ENCODE data around the gene TTLL11. TPM values are rescaled to one million over a fixed set of nuclear protein-coding genes. Genes with fewer than 3 reads are reported as not detected.
A peak's percentile ranks its signal among the peaks of the same experiment; 100 is the strongest.

TTLL11 gene
- total RNA-seq, 4 donors from 2014 or later = 9.8 to 18.6 (median 15.6) TPM

DNA sequence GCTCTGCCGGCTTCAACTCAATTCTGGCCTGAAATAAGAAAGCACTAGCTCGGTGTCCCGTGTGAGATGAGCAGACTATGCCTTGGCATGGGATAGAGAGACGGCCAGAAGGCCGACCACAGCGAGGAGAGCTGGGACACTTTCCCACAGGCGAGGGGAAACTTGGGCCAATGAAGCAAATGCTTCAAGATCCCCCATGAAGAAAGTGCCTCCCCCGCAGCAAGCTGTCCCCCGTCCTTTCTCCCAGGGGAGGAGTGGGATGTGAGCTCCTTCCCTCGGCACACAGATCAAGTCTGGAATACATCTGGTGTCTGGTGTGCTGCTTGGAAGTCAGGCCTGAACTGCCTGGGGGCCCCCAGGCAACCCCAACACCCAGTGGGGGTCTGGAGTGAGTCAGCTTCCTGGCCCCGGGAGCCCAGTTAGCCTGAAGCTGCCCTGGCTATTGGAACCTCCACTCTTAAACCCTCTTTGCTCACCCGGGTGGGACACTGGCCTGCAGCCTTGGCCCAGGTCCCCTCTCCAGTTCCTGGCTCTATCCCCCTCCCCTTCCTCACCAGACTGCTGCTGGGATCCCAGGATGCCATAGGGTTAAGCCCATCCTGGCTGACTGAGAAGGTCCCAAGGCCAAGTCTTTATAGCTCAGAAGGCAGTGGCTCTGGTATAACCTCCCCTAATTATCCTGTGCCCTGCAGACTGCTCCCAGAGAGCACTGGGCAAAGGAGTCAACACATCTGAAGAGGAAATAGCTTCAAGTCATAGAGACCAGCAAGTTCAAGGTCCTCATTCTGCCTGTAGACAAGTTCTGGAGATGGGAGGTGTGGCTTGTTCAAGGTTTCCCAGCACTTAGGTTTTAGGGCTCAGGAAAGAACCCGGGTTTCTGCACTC is 205.3 kb downstream of the TTLL11 start:
- H3K9me3 ChIP-seq = no peaks in the 10 kb centered on the region
- no peaks in the 10 kb centered on the region for H3K27me3 ChIP-seq
- no peak overlapping the region for H3K4me3 ChIP-seq
- H3K36me3 ChIP-seq = no peaks in the 10 kb centered on the region
- no peak for DNase-seq (ENCODE audit: low spot score in 2 of 2)
- TF ChIP-seq POLR2A (IDR thresholded peaks at IDR 0.05) (no peak), EP300 (IDR thresholded peaks at IDR 0.05) (no peak)
- TF ChIP-seq, protein P1, sequence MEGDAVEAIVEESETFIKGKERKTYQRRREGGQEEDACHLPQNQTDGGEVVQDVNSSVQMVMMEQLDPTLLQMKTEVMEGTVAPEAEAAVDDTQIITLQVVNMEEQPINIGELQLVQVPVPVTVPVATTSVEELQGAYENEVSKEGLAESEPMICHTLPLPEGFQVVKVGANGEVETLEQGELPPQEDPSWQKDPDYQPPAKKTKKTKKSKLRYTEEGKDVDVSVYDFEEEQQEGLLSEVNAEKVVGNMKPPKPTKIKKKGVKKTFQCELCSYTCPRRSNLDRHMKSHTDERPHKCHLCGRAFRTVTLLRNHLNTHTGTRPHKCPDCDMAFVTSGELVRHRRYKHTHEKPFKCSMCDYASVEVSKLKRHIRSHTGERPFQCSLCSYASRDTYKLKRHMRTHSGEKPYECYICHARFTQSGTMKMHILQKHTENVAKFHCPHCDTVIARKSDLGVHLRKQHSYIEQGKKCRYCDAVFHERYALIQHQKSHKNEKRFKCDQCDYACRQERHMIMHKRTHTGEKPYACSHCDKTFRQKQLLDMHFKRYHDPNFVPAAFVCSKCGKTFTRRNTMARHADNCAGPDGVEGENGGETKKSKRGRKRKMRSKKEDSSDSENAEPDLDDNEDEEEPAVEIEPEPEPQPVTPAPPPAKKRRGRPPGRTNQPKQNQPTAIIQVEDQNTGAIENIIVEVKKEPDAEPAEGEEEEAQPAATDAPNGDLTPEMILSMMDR (IDR thresholded peaks at IDR 0.05) = no peak
- 67 to 71% methylated on average over 13 of the region's 13 CpGs for WGBS, 2 donors
- peak overlapping the region in 2 of 4 donors; percentile 39 to 49 for H3K27ac ChIP-seq
- peaks cover 0 to 52% (median 23%) of the 10 kb centered on the region in 4 donors for H3K4me1 ChIP-seq

DNA sequence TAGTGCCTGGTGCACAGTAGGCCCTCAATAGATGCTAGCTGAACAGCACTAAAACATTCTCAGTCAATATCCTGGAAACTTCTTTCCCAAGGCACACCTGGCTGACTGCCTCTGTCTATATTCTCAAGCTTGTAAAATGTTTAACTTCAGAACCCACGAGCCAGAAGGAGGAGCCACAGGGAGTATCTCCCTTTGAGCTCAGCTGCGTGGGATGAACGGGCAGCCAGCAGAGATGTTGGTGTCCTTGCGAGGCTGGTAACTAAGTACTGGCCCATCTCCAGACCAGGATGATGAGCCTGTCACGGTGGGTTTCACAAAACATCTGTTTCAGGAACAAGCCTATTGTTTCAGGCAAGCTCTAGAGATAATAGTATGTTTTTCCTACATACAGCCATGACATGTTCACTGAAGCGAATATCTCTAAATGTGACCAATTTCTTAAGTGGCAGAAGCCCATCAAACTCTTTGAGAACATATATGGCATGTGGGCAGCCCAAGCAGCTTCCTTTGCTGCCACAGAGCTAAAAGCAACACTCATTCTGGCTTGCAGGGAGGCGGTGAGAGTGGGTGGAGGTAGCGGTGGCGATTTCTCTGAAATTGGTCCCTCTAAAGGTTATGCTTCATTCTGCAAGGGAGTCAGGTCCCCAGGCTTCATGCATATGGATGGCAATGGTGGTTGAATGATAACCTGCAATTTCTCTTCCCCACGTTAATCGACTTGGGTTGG is 206.2 kb downstream of the TTLL11 start:
- TF ChIP-seq, protein P1 (IDR thresholded peaks at IDR 0.05) = no peak
- TF ChIP-seq EP300 (IDR thresholded peaks at IDR 0.05) (no peak), POLR2A (IDR thresholded peaks at IDR 0.05) (no peak)
- no peak overlapping the region for H3K4me3 ChIP-seq
- 73 to 83% methylated on average over 11 of the region's 11 CpGs for WGBS, 2 donors
- peak overlapping the region in 2 of 4 donors; percentile 39 to 49 for H3K27ac ChIP-seq
- H3K27me3 ChIP-seq = no peaks in the 10 kb centered on the region
- H3K9me3 ChIP-seq = no peaks in the 10 kb centered on the region
- peaks cover 0 to 56% (median 23%) of the 10 kb centered on the region in 4 donors for H3K4me1 ChIP-seq
- no peak for DNase-seq (ENCODE audit: low spot score in 2 of 2)
- no peaks in the 10 kb centered on the region for H3K36me3 ChIP-seq

DNA sequence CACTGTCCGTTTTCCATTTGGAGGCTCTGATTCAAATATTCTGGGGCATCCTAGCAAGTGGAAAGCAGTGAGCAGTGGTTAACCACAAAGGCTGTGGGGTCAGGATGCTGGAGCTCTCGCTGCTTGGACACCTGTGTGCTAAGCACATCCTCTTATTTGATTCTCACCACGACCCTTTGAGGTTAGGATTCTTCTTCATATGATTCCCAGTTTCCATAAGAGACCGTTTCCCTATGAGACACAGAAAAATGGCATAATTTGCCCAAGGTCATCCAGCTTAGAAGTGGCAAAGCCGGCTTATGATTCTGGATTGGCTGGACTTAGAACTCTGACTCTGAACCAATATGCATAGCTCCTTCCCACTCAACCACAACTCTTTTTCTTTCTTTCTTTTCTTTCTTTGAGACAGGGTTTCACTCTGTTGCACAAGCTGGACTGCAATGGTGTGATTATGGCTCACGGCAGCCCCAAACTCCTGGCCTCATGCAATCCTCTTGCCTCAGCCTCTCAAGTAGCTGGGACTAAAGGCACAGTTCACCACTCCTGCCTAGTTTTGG is 207.7 kb downstream of the TTLL11 start:
- H3K36me3 ChIP-seq = no peaks in the 10 kb centered on the region
- H3K9me3 ChIP-seq = no peaks in the 10 kb centered on the region
- WGBS, 2 donors = 32 to 38% methylated on average over 6 of the region's 6 CpGs
- H3K4me3 ChIP-seq = no peak overlapping the region
- no peaks in the 10 kb centered on the region for H3K27me3 ChIP-seq
- peak overlapping the region in 2 of 4 donors; percentile 84 to 85 for H3K27ac ChIP-seq
- H3K4me1 ChIP-seq = peaks cover 0 to 56% (median 23%) of the 10 kb centered on the region in 4 donors
- TF ChIP-seq, protein P1 (IDR thresholded peaks at IDR 0.05) = no peak
- TF ChIP-seq EP300 (IDR thresholded peaks at IDR 0.05) = no peak
- TF ChIP-seq POLR2A (IDR thresholded peaks at IDR 0.05) = no peak
- DNase-seq (ENCODE audit: low spot score in 2 of 2) = no peak

DNA sequence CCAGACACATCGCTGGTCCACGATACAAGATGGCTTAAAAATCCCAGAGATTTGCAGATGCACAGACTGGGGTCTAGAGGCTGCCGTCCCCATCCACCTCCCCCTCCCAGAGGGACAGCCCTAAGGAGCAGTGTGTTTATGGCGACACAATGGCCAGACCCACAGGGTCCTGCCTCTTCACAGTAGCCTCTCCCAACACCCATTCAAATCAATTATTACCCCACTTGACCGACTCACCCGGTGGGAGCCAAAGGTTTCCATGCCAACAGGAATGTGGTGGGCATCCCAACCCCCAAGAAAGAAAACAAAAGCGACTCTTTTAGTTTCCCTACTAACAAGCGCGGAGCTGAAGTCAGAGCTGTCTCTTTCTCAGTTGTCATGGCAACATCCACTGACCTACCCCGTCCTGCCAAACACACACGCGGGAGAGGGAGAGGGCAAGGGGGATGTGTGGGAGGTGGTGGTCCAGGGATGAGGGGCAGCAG is 209.0 kb downstream of the TTLL11 start:
- Histone ChIP-seq H3K9me3 (no peaks in the 10 kb centered on the region), H3K27me3 (no peaks in the 10 kb centered on the region), H3K4me1 (peaks cover 0 to 56% (median 23%) of the 10 kb centered on the region in 4 donors), H3K36me3 (no peaks in the 10 kb centered on the region), H3K4me3 (peak overlapping the region in 3 of 4 donors; percentile 8 to 29 (median 11)), H3K27ac (peak overlapping the region in 3 of 4 donors; percentile 67 to 85 (median 84))
- TF ChIP-seq, protein P1 (IDR thresholded peaks at IDR 0.05) = no peak
- TF ChIP-seq EP300 (IDR thresholded peaks at IDR 0.05) = no peak
- no peak for TF ChIP-seq POLR2A (IDR thresholded peaks at IDR 0.05)
- no peak for DNase-seq (ENCODE audit: low spot score in 2 of 2)
- 35 to 45% methylated on average over 12 of the region's 12 CpGs for WGBS, 2 donors

Data from tibial nerve (tissue), 4 donors.